ENCODE data around the gene LAP3. TPM values are rescaled to one million over a fixed set of nuclear protein-coding genes. Genes with fewer than 3 reads are reported as not detected.

LAP3 gene
- polyA plus RNA-seq, 1 experiment, result 63.3 TPM

GRCh38 chr4:17560065-17560673 lies 16.8 kb upstream of the LAP3 start:
- ChIA-PET POLR2A (no interaction called here), CTCF (interaction anchor here (3.7 kb wide), 1 partner anchor 11 kb away, joined by 20 read pairs; no protein-coding TSS in a partner anchor)
- DNase-seq (ENCODE audit: low read depth, low spot score), result no peak

DNA sequence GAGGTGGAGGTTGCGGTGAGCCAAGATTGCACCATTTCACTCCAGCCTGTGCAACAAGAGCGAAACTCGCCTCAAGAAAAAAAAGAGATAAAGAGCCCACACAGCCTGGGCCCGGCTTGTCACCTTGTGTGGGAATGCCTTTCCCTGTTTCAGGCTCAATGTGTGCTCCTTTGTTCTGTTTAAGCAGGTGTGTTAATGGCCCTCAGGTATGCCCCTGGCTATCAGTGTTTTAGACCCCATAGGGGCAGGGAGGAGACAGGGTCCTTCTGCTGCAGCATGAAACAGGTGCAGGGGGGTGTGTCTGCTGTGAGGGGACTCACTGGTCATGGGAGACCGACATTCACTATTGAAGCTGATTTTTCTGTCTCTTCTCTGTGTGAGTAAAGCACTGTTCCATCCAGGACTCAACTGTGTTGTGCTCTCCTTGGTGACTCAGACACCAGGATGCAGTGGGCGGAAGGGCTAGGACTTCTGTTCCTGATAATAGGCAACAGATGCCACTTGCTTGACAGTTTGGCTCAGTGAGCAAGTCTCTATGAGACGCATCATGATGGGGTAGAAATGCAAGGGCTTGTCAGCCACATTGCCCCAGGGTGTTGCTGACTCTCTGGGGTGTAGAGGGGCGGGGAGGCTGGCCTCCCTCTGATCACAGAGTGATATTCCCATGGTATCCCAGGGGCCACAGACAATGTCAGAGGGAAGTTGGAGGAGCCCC lies 15.6 kb upstream of the LAP3 start:
- H3K4me3 ChIP-seq (ENCODE audit: low read depth, low read length), result no peak overlapping the region
- no peak overlapping the region for H3K27ac ChIP-seq (ENCODE audit: low read depth, low read length)
- TF ChIP-seq, protein P1, sequence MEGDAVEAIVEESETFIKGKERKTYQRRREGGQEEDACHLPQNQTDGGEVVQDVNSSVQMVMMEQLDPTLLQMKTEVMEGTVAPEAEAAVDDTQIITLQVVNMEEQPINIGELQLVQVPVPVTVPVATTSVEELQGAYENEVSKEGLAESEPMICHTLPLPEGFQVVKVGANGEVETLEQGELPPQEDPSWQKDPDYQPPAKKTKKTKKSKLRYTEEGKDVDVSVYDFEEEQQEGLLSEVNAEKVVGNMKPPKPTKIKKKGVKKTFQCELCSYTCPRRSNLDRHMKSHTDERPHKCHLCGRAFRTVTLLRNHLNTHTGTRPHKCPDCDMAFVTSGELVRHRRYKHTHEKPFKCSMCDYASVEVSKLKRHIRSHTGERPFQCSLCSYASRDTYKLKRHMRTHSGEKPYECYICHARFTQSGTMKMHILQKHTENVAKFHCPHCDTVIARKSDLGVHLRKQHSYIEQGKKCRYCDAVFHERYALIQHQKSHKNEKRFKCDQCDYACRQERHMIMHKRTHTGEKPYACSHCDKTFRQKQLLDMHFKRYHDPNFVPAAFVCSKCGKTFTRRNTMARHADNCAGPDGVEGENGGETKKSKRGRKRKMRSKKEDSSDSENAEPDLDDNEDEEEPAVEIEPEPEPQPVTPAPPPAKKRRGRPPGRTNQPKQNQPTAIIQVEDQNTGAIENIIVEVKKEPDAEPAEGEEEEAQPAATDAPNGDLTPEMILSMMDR (IDR thresholded peaks at IDR 0.05; ENCODE audit: low read depth, low read length), result no peak
- POLR2A ChIA-PET, result no interaction called here
- DNase-seq (ENCODE audit: low read depth, low spot score), result no peak
- CTCF ChIA-PET, result no interaction called here
- H3K27me3 ChIP-seq (ENCODE audit: control insufficient read depth, insufficient read depth, low read length), result no peaks in the 10 kb centered on the region
- no peaks in the 10 kb centered on the region for H3K9me3 ChIP-seq (ENCODE audit: control insufficient read depth, insufficient read depth, low read length)

More at GRCh38 chr4:17560065-17560673, 16.8 kb upstream of the LAP3 start:
- Histone ChIP-seq H3K9me3 (ENCODE audit: control insufficient read depth, insufficient read depth, low read length) (no peaks in the 10 kb centered on the region), H3K27me3 (ENCODE audit: control insufficient read depth, insufficient read depth, low read length) (no peaks in the 10 kb centered on the region), H3K27ac (ENCODE audit: low read depth, low read length) (no peak overlapping the region), H3K4me3 (ENCODE audit: low read depth, low read length) (no peak overlapping the region)
- TF ChIP-seq, protein P1 (IDR thresholded peaks at IDR 0.05; ENCODE audit: low read depth, low read length), result no peak

DNA sequence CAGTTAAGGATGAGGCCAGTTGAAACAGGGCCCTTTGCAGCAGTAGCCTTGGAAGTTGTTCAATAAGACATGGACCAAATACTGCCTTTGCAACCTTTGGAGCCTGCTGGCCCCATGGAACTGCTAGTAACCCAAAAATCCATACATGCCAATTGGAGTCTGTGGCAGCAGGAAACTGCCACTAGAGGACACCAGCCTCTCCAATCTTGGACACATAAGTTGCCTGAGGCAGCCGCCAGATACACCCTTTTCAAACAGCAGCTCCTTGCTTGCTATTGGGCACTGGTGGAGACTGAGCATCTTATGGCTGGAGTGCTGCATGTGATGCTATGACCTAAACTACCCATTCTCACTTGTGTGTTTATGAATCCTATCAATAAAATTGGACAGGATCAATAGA lies 14.8 kb upstream of the LAP3 start:
- no peak for DNase-seq (ENCODE audit: low read depth, low spot score)
- Histone ChIP-seq H3K27me3 (ENCODE audit: control insufficient read depth, insufficient read depth, low read length) (no peaks in the 10 kb centered on the region), H3K9me3 (ENCODE audit: control insufficient read depth, insufficient read depth, low read length) (no peaks in the 10 kb centered on the region), H3K4me3 (ENCODE audit: low read depth, low read length) (no peak overlapping the region), H3K27ac (ENCODE audit: low read depth, low read length) (no peak overlapping the region)
- TF ChIP-seq, protein P1 (IDR thresholded peaks at IDR 0.05; ENCODE audit: low read depth, low read length), result no peak
- POLR2A ChIA-PET, result no interaction called here
- CTCF ChIA-PET, result interaction anchor here (1.1 kb wide), 1 partner anchor 14 kb away, joined by 3 read pairs; no protein-coding TSS in a partner anchor

GRCh38 chr4:17565846-17566245 lies 11.2 kb upstream of the LAP3 start:
- CTCF ChIA-PET, result interaction anchor here (0.6 kb wide), 1 partner anchor 9 kb away, joined by 3 read pairs; no protein-coding TSS in a partner anchor
- H3K4me3 ChIP-seq (ENCODE audit: low read depth, low read length), result no peak overlapping the region
- POLR2A ChIA-PET, result no interaction called here
- H3K27ac ChIP-seq (ENCODE audit: low read depth, low read length), result no peak overlapping the region
- no peaks in the 10 kb centered on the region for H3K27me3 ChIP-seq (ENCODE audit: control insufficient read depth, insufficient read depth, low read length)
- no peaks in the 10 kb centered on the region for H3K9me3 ChIP-seq (ENCODE audit: control insufficient read depth, insufficient read depth, low read length)
- TF ChIP-seq, protein P1 (IDR thresholded peaks at IDR 0.05; ENCODE audit: low read depth, low read length), result no peak
- no peak for DNase-seq (ENCODE audit: low read depth, low spot score)

DNA sequence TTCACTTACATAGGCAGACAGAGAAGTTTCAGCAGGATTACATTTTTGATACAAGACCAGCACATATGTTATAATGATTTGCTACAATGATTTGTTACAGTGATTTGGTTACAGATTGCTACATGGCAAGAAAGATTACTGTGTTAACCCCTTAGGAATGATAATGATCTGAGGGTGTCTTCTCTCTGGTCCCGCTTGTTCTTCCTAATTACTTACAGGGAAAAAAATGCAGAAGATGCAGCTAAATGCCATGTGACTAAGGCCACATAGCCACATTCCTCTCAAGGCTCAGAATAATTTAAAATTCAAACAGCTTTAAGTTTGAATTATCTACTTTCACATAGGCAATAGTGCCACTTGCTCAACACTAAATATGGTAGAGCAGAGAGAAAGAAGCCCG lies 9.7 kb upstream of the LAP3 start:
- CTCF ChIA-PET, result interaction anchor here (0.9 to 3.5 kb wide), 2 partner anchors 18 to 30 kb away, joined by 3 to 20 read pairs; no protein-coding TSS in a partner anchor
- DNase-seq (ENCODE audit: low read depth, low spot score), result no peak
- Histone ChIP-seq H3K27me3 (ENCODE audit: control insufficient read depth, insufficient read depth, low read length) (no peaks in the 10 kb centered on the region), H3K4me3 (ENCODE audit: low read depth, low read length) (no peak overlapping the region), H3K9me3 (ENCODE audit: control insufficient read depth, insufficient read depth, low read length) (no peaks in the 10 kb centered on the region), H3K27ac (ENCODE audit: low read depth, low read length) (no peak overlapping the region)
- POLR2A ChIA-PET, result no interaction called here
- TF ChIP-seq, protein P1 (IDR thresholded peaks at IDR 0.05; ENCODE audit: low read depth, low read length), result no peak
